Thyroid gland (tissue), 4 donors: ENCODE measurements around the gene LIN7A. TPM values are rescaled to one million over a fixed set of nuclear protein-coding genes. Genes with fewer than 3 reads are reported as not detected.

ENCODE experiments used
- DNase-seq, 2 donors: peaks; one replicate each; pipeline ENCODE4 v3.0.0-alpha.2; 2019
- H3K27ac ChIP-seq, 3 donors: fragments of 200-600 bp; sonication (generic); 1 replicate in 2 of 3; 2 replicates in 1 of 3; pipeline ENCODE4 v1.5.1; 2016 to 2019; ENCODE audit warnings: mild to moderate bottlenecking in 1 of 3, moderate library complexity in 1 of 3
- H3K27me3 ChIP-seq: fragments of 200-600 bp; sonication (generic); one replicate; pipeline ENCODE4 v1.5.1; 2019
- H3K36me3 ChIP-seq, 2 donors: fragments of 200-600 bp; sonication (generic); one replicate each; pipeline ENCODE4 v1.5.1; 2016 to 2019
- H3K4me1 ChIP-seq, 2 donors: fragments of 200-600 bp; sonication (generic); one replicate each; pipeline ENCODE4 v1.5.1; 2017 to 2019
- H3K4me3 ChIP-seq, 3 donors: fragments of 200-600 bp; sonication (generic); replicated peaks in 1 of 3; 1 replicate in 2 of 3; 2 replicates in 1 of 3; pipeline ENCODE4 v1.5.1; 2016; ENCODE audit warnings: mild to moderate bottlenecking in 1 of 3
- H3K9me3 ChIP-seq: fragments of 200-600 bp; sonication (generic); one replicate; pipeline ENCODE4 v1.5.1; 2017
- POLR2A ChIP-seq, 2 donors: fragments of 450-650 bp; IDR thresholded peaks; one replicate each; pipeline ENCODE4 v1.6.1; 2017; ENCODE audit warnings: antibody characterized with exemption in 2 of 2, mild to moderate bottlenecking in 2 of 2, moderate library complexity in 1 of 2
- WGBS, 2 donors: methylation state at CpG; one replicate each; pipeline ENCODE4 v1.1.5; 2017; 5-methylcytosine and 5-hydroxymethylcytosine counted together
- intact Hi-C: fragments of 100-400 bp; cut with DNase I; formaldehyde crosslinking; loops from one replicate; pipeline ENCODE4 v1.15.1; 2023
- total RNA-seq, 4 donors: library from RNA; depleted of rRNA; stranded (reverse); fragments of >200 nt; gene quantifications; one replicate each; pipeline ENCODE4 v1.2.3, GENCODE V29; 2016
- TF ChIP-seq, protein P1 (sequence below), 6 experiments: fragments of 200-600 bp in 3 of 6; fragments of 450-650 bp in 3 of 6; sonication (generic) in 3 of 6; IDR thresholded peaks; one replicate each; pipeline ENCODE4 v1.5.1; 2016 to 2019; ENCODE audit warnings: antibody characterized with exemption in 6 of 6, mild to moderate bottlenecking in 2 of 6, inconsistent platforms in 1 of 6, moderate library complexity in 1 of 6

LIN7A gene
- total RNA-seq, 4 donors from 2014 or later, result 7.9 to 21.4 (median 18.4) TPM

DNA sequence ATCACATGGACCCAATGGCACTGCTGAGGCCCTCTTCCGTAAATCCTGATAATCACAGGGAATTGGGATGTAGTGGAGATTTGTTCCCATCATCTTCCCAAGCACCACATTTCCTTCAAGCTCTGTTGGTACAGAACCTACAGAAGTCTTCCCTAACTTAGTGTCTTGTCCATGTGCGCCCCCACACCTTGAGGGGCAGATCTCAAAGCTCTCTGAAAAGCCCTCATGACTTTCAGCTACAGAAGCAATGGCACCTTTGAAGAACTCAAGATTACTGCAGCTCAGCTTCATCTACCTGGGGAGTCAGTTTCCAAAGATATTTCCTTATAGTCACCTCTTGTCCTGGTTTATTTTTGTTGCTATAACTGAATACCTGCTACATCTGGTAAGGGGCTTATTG is 166.8 kb downstream of the LIN7A start:
- WGBS, 2 donors, result 92 to 96% methylated on average over 2 of the region's 2 CpGs
- intact Hi-C loops, result no loop called here

DNA sequence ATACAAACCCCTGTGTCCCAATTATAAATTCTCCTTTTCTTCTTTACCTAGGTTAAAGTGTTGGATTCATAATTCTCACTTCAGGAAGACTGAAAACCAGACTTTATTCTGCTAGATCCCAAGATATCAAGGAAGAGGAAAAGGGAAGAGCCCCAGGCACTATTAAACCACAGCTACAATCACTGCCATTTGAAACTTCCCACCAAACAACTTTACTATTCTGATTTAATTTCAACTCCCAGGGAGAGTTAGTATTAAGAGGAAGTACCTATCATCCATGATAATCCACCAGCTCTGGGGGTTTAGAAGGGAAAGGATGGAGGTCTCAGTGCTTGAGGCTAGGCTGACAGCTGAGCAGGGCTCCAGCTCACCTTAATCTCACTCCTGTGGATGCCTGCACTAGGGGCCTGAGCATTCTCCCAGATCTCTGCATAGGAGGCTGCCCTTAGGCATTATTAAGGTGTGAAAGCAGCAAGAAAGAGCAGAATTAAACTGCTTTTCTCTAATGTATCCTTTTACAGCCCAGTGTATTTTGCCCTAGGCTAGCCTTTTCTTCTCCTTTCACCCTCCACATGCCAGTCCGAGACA is 168.1 kb downstream of the LIN7A start:
- WGBS, 2 donors, result 86 to 95% methylated on average over 1 of the region's 1 CpG
- Histone ChIP-seq H3K27me3 (no peaks in the 10 kb centered on the region), H3K4me3 (no peak overlapping the region), H3K4me1 (no peaks in the 10 kb centered on the region), H3K9me3 (no peaks in the 10 kb centered on the region), H3K27ac (no peak overlapping the region), H3K36me3 (no peaks in the 10 kb centered on the region)
- no peak for DNase-seq
- intact Hi-C loops, result no loop called here
- no peak for TF ChIP-seq POLR2A (IDR thresholded peaks at IDR 0.05)
- TF ChIP-seq, protein P1, sequence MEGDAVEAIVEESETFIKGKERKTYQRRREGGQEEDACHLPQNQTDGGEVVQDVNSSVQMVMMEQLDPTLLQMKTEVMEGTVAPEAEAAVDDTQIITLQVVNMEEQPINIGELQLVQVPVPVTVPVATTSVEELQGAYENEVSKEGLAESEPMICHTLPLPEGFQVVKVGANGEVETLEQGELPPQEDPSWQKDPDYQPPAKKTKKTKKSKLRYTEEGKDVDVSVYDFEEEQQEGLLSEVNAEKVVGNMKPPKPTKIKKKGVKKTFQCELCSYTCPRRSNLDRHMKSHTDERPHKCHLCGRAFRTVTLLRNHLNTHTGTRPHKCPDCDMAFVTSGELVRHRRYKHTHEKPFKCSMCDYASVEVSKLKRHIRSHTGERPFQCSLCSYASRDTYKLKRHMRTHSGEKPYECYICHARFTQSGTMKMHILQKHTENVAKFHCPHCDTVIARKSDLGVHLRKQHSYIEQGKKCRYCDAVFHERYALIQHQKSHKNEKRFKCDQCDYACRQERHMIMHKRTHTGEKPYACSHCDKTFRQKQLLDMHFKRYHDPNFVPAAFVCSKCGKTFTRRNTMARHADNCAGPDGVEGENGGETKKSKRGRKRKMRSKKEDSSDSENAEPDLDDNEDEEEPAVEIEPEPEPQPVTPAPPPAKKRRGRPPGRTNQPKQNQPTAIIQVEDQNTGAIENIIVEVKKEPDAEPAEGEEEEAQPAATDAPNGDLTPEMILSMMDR (IDR thresholded peaks at IDR 0.05), result no peak

More for the DNA sequence above, 166.8 kb downstream of the LIN7A start:
- H3K27ac ChIP-seq, result no peak overlapping the region
- no peaks in the 10 kb centered on the region for H3K27me3 ChIP-seq
- no peaks in the 10 kb centered on the region for H3K36me3 ChIP-seq
- H3K4me3 ChIP-seq, result no peak overlapping the region
- H3K4me1 ChIP-seq, result no peaks in the 10 kb centered on the region
- TF ChIP-seq POLR2A (IDR thresholded peaks at IDR 0.05), result no peak
- TF ChIP-seq, protein P1 (IDR thresholded peaks at IDR 0.05), result no peak
- no peak for DNase-seq
- H3K9me3 ChIP-seq, result no peaks in the 10 kb centered on the region

DNA sequence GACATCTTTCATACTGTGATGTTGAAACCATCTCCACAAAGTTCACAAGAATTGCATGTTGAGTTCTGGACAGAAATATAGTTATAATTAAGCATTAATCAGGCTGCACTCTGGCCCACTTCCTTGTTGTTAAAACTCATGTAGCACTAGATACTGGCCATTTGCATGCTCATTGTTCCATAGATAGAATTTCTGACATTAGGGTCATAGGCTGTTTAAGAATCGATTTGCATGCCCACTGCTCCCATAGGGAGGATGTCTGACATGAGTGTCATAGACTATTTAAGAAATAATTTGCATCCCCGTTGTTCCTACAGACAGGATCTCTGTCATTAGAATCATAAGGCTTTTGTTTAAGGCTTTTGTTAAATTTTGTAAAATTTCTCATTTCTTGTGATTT is 170.8 kb downstream of the LIN7A start:
- no peak overlapping the region for H3K4me3 ChIP-seq
- no peaks in the 10 kb centered on the region for H3K27me3 ChIP-seq
- no peaks in the 10 kb centered on the region for H3K4me1 ChIP-seq
- no peaks in the 10 kb centered on the region for H3K36me3 ChIP-seq
- no peak for TF ChIP-seq POLR2A (IDR thresholded peaks at IDR 0.05)
- TF ChIP-seq, protein P1 (IDR thresholded peaks at IDR 0.05), result no peak
- H3K27ac ChIP-seq, result no peak overlapping the region
- 71 to 75% methylated on average over 2 of the region's 2 CpGs for WGBS, 2 donors
- DNase-seq, result no peak
- no peaks in the 10 kb centered on the region for H3K9me3 ChIP-seq
- intact Hi-C loops, result no loop called here

DNA sequence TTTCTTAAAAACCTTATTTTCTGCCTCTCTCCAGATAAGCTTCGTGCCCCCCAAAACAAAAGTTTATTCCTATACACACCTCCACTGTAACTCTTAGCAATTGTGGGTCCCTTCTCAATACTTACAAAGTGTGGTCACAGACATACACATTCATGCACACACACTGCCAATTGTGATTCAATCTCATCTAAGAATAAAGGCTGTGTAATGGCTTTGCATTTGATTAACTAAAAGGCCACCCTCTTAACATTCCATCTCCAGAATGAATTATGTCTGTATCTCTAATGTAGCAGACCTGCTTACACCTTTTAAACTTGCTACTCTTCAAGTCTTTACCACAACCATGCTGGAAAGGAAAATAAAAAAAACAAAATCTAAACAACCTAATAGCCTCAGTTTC is 171.5 kb downstream of the LIN7A start:
- WGBS, 2 donors, result 89 to 98% methylated on average over 1 of the region's 1 CpG
- no peaks in the 10 kb centered on the region for H3K9me3 ChIP-seq
- DNase-seq, result no peak
- no peaks in the 10 kb centered on the region for H3K27me3 ChIP-seq
- TF ChIP-seq, protein P1 (IDR thresholded peaks at IDR 0.05), result no peak
- TF ChIP-seq POLR2A (IDR thresholded peaks at IDR 0.05), result no peak
- intact Hi-C loops, result no loop called here
- H3K4me1 ChIP-seq, result no peaks in the 10 kb centered on the region
- H3K27ac ChIP-seq, result no peak overlapping the region
- no peaks in the 10 kb centered on the region for H3K36me3 ChIP-seq
- H3K4me3 ChIP-seq, result no peak overlapping the region

DNA sequence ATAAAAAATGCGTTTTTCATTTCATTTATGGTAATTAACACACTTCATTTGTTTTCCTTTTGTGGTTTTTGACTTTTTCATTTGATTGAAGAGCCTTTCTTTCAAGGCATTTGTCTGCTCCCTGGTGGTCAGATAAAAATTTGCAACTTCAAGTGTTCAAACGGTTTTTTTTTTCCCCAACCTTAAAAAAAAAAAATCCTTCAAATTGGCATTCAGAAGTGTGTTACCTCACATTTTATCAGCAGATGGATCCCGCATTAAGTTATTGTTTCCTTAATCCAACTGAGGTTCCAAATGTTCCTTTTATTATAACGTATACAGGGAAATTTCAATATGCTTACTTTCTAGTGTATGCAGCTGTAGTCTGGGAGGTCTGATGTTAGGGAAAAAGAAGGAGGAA is 173.9 kb downstream of the LIN7A start:
- Histone ChIP-seq H3K27ac (no peak overlapping the region), H3K4me3 (no peak overlapping the region), H3K27me3 (no peaks in the 10 kb centered on the region), H3K36me3 (no peaks in the 10 kb centered on the region), H3K4me1 (no peaks in the 10 kb centered on the region), H3K9me3 (no peaks in the 10 kb centered on the region)
- peak; percentile 17 to 18 for DNase-seq
- 6% methylated on average over 4 of the region's 4 CpGs for WGBS, 2 donors
- intact Hi-C loops, result loop anchor here (5.0 kb wide), 1 partner anchor 352 kb away; no protein-coding TSS in a partner anchor
- TF ChIP-seq, protein P1 (IDR thresholded peaks at IDR 0.05), result peak in 5 of 6 experiments; percentile 33 to 70 (median 57)
- TF ChIP-seq POLR2A (IDR thresholded peaks at IDR 0.05), result no peak
